ENCODE data around the gene CFAP20DC. TPM values are rescaled to one million over a fixed set of nuclear protein-coding genes. Genes with fewer than 3 reads are reported as not detected.
A peak's percentile ranks its signal among the peaks of the same experiment; 100 is the strongest.
"Not testable (repeated sequence)": the region's sequence is repeated elsewhere in the genome, so short reads cannot be mapped to it uniquely, and the experiment has no call there.

The CFAP20DC gene
- total RNA-seq, 2 donors from 2014 or later = 1.8 to 6.2 TPM

DNA sequence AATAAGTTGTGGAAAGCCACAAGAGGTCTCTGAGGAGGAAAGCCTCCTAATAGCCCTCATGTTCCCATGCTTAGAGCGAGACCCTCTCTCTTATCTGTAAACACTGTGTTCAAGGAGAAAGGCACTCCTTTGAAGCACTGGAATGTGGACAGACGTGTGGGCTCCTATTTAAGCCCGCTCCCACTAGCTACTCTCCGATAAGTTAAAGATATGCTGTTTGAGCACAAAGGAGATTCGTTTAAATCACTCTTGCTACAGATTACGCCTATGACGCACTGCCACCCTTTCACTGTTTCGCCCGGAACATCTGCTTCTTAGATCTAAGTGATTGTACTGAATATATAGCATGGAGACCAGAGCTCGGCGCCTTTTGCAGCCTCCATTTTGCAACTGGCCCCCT, 325.5 kb downstream of the CFAP20DC start:
- Mint-ChIP-seq H3K27ac (no peak overlapping the region), H3K4me3 (no peak overlapping the region), H3K36me3 (ENCODE audit: low read depth) (no peaks in the 10 kb centered on the region), H3K4me1 (no peaks in the 10 kb centered on the region), H3K9me3 (no peaks in the 10 kb centered on the region), H3K27me3 (peaks cover 7% of the 10 kb centered on the region)
- no peak for ATAC-seq (replicated peaks)

- H3K27ac Mint-ChIP-seq = no peak overlapping the region
- no peaks in the 10 kb centered on the region for H3K36me3 Mint-ChIP-seq (ENCODE audit: low read depth)
- no peaks in the 10 kb centered on the region for H3K4me1 Mint-ChIP-seq
- peaks cover 7% of the 10 kb centered on the region for H3K27me3 Mint-ChIP-seq
- H3K4me3 Mint-ChIP-seq = no peak overlapping the region
- no peak for ATAC-seq (replicated peaks)
- H3K9me3 Mint-ChIP-seq = no peaks in the 10 kb centered on the region
Measured at GRCh38 chr3:58723173-58723572, 326.7 kb downstream of the CFAP20DC start.

DNA sequence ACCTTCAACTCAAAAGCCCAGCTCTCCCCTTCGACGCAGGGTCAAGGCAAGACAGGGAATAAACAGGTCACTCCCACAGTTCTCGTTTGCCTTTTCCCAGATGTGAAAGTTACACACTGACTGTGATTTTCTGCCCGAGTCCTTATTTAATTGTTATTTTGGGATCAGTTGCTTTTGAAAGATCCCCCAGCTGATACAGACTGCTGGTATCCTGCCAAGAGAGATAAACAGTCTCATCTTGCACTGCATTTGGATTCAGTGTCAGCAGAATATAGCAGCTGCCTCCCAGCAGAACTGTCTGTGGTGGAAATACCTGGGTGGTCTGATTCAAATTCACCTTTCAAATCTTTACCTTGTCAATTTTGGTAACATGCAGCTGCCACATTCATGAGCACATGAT, 327.3 kb downstream of the CFAP20DC start:
- H3K4me3 Mint-ChIP-seq = no peak overlapping the region
- H3K9me3 Mint-ChIP-seq = no peaks in the 10 kb centered on the region
- peaks cover 7% of the 10 kb centered on the region for H3K27me3 Mint-ChIP-seq
- H3K4me1 Mint-ChIP-seq = no peaks in the 10 kb centered on the region
- no peak overlapping the region for H3K27ac Mint-ChIP-seq
- H3K36me3 Mint-ChIP-seq (ENCODE audit: low read depth) = no peaks in the 10 kb centered on the region
- ATAC-seq (replicated peaks) = no peak

- no peak overlapping the region for H3K27ac Mint-ChIP-seq
- no peaks in the 10 kb centered on the region for H3K36me3 Mint-ChIP-seq (ENCODE audit: low read depth)
- H3K9me3 Mint-ChIP-seq = no peaks in the 10 kb centered on the region
- no peak for ATAC-seq (replicated peaks)
- no peak overlapping the region for H3K4me3 Mint-ChIP-seq
- H3K4me1 Mint-ChIP-seq = no peaks in the 10 kb centered on the region
- peaks cover 10% of the 10 kb centered on the region for H3K27me3 Mint-ChIP-seq
Measured at GRCh38 chr3:58720526-58720925, 329.3 kb downstream of the CFAP20DC start.

DNA sequence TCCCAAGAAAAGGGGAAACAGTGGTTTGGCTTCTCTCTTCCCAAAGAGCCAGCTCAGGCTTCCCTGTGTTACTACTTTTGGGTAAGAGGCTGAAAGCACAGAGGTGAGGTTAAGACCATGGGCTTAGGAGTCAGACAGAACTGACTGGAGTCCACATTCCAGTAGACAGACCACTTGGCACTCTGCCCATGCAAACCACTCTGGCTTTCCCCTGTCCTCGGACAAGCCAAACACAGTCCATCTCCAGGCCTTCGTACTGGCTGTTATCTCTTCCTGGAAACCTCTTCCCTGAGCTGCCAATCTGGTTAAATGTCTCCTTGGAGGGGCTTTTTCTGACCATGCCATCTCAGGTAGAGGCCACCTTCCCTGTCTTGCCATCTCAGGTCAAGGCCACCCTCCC, 330.1 kb downstream of the CFAP20DC start:
- Mint-ChIP-seq H3K36me3 (ENCODE audit: low read depth) (no peaks in the 10 kb centered on the region), H3K27ac (no peak overlapping the region), H3K4me3 (no peak overlapping the region), H3K9me3 (no peaks in the 10 kb centered on the region), H3K4me1 (no peaks in the 10 kb centered on the region), H3K27me3 (peaks cover 10% of the 10 kb centered on the region)
- no peak for ATAC-seq (replicated peaks)

GRCh38 chr3:58713715-58714401, 336.0 kb downstream of the CFAP20DC start:
- peaks cover 3% of the 10 kb centered on the region for H3K27me3 Mint-ChIP-seq

GRCh38 chr3:58711871-58712270, 338.0 kb downstream of the CFAP20DC start:
- H3K27ac Mint-ChIP-seq = no peak overlapping the region
- ATAC-seq (replicated peaks) = no peak
- H3K27me3 Mint-ChIP-seq = no peaks in the 10 kb centered on the region
- no peak overlapping the region for H3K4me3 Mint-ChIP-seq
- no peaks in the 10 kb centered on the region for H3K4me1 Mint-ChIP-seq
- no peaks in the 10 kb centered on the region for H3K9me3 Mint-ChIP-seq
- H3K36me3 Mint-ChIP-seq (ENCODE audit: low read depth) = no peaks in the 10 kb centered on the region

More at GRCh38 chr3:58713715-58714401, 336.0 kb downstream of the CFAP20DC start:
- H3K9me3 Mint-ChIP-seq = no peaks in the 10 kb centered on the region
- no peaks in the 10 kb centered on the region for H3K4me1 Mint-ChIP-seq
- H3K4me3 Mint-ChIP-seq = no peak overlapping the region
- H3K36me3 Mint-ChIP-seq (ENCODE audit: low read depth) = no peaks in the 10 kb centered on the region
- no peak for ATAC-seq (replicated peaks)
- no peak overlapping the region for H3K27ac Mint-ChIP-seq

DNA sequence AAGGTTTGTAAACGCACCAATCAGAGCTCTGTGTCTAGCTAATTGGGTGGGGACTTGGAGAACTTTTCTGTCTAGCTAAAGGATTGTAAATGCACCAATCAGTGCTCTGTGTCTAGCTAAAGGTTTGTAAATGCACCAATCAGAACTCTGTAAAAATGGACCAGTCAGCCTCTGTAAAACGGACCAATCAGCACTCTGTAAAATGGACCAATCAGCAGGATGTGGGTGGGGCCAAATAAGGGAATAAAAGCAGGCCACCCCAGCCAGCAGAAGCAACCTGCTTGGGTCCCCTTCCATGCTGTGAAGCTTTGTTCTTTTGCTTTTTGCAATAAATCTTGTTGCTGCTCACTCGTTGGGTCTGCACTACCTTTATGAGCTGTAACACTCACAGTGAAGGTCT, 340.8 kb downstream of the CFAP20DC start:
- not testable (repeated sequence) for H3K27ac Mint-ChIP-seq; H3K36me3 Mint-ChIP-seq (ENCODE audit: low read depth); H3K4me3 Mint-ChIP-seq; H3K27me3 Mint-ChIP-seq; ATAC-seq (replicated peaks); H3K9me3 Mint-ChIP-seq; H3K4me1 Mint-ChIP-seq

DNA sequence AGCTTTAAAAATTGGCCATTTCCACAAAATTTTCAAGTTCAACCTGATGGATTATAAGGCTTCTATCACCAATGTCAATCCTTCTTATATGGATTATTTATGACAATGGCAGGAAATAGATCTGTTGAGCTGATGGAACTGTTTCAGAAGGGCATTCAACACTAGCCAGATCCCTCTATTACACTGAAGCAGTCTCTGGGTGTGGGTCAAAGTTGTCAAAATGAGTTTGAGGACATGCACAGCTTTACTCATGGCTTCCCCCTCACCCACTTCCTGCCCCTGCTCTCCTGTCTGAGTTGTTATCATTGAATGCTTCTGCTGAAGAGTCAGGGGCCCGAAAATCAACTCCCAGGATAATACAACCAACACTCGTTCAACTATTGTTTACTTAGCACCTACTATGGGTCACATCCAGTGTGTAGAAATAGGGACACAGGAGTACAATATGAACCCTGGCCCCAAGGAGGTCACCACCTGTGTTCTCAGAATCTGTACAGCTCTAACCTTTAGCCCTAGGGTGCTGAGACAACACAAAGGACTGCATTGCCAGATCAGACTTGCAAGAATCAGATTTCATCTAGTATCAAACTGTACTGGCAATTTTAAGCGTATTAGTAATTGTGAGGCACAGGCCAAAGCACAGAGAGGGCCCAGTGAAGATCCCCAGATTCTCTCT, 341.6 kb downstream of the CFAP20DC start:
- no peaks in the 10 kb centered on the region for H3K27me3 Mint-ChIP-seq
- no peaks in the 10 kb centered on the region for H3K4me1 Mint-ChIP-seq
- no peak overlapping the region for H3K4me3 Mint-ChIP-seq
- ATAC-seq (replicated peaks) = no peak
- H3K36me3 Mint-ChIP-seq (ENCODE audit: low read depth) = no peaks in the 10 kb centered on the region
- H3K9me3 Mint-ChIP-seq = no peaks in the 10 kb centered on the region
- no peak overlapping the region for H3K27ac Mint-ChIP-seq

DNA sequence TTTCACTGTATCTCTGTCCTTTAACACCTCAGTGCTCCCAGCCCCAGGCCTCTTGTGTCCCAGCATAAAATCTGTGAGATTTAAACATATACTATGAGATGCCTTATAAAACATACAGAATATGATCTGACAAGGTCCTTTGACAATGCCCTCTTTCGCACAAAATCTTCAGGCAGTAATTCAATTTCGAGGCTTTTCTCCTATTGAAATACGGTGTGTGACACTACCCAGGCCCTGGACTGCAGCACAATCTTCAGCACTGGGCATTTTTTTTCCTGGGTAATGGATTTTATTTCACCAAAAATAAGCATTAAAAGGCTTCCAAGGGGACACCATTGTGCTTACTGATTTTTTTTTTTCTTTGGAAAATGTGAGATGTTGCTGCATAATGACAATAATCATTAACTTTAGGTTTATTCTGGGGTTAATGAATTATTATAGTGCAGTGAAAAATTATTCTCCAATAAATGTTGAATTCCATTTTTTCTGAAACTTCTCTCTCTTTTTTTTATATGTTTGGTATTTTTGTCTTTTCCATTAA, 342.4 kb downstream of the CFAP20DC start:
- no peaks in the 10 kb centered on the region for H3K27me3 Mint-ChIP-seq
- no peaks in the 10 kb centered on the region for H3K36me3 Mint-ChIP-seq (ENCODE audit: low read depth)
- no peak overlapping the region for H3K27ac Mint-ChIP-seq
- ATAC-seq (replicated peaks) = no peak
- no peak overlapping the region for H3K4me3 Mint-ChIP-seq
- H3K9me3 Mint-ChIP-seq = no peaks in the 10 kb centered on the region
- no peaks in the 10 kb centered on the region for H3K4me1 Mint-ChIP-seq

- H3K9me3 Mint-ChIP-seq = no peaks in the 10 kb centered on the region
- no peaks in the 10 kb centered on the region for H3K36me3 Mint-ChIP-seq (ENCODE audit: low read depth)
- H3K27ac Mint-ChIP-seq = no peak overlapping the region
- H3K27me3 Mint-ChIP-seq = no peaks in the 10 kb centered on the region
- no peak for ATAC-seq (replicated peaks)
- no peak overlapping the region for H3K4me3 Mint-ChIP-seq
- no peaks in the 10 kb centered on the region for H3K4me1 Mint-ChIP-seq
Measured at GRCh38 chr3:58706395-58707167, 343.2 kb downstream of the CFAP20DC start.

- Mint-ChIP-seq H3K4me1 (no peaks in the 10 kb centered on the region), H3K4me3 (no peak overlapping the region), H3K9me3 (no peaks in the 10 kb centered on the region), H3K36me3 (ENCODE audit: low read depth) (no peaks in the 10 kb centered on the region), H3K27ac (no peak overlapping the region), H3K27me3 (no peaks in the 10 kb centered on the region)
- no peak for ATAC-seq (replicated peaks)
Measured at GRCh38 chr3:58704745-58705144, 345.1 kb downstream of the CFAP20DC start.

- H3K9me3 Mint-ChIP-seq; H3K4me3 Mint-ChIP-seq; H3K27me3 Mint-ChIP-seq; H3K27ac Mint-ChIP-seq; H3K36me3 Mint-ChIP-seq (ENCODE audit: low read depth); ATAC-seq (replicated peaks); H3K4me1 Mint-ChIP-seq: not testable (repeated sequence)
Measured at GRCh38 chr3:58704304-58704703, 345.5 kb downstream of the CFAP20DC start.

DNA sequence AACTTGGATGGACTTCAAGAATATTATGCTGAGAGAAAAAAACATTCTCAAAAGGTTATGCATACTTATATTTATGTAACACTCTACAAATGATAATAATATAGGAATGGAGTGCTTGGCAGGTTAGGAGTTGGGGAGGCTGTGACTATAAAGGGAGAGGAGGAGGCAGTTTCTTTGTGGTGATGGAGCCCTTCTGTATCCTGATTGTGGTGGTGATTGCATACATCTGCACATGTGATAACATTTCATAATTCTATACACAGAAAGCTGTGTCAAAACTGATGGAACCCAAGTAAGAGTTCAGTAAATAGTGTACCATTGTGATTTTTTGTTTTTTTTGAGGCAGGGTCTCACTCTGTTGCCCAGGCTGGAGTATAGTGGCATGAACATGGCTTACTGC, 351.6 kb downstream of the CFAP20DC start:
- Mint-ChIP-seq H3K4me1 (no peaks in the 10 kb centered on the region), H3K27ac (no peak overlapping the region), H3K9me3 (no peaks in the 10 kb centered on the region), H3K36me3 (ENCODE audit: low read depth) (no peaks in the 10 kb centered on the region), H3K27me3 (peaks cover 5% of the 10 kb centered on the region), H3K4me3 (no peak overlapping the region)
- no peak for ATAC-seq (replicated peaks)

GRCh38 chr3:58697561-58697960, 352.3 kb downstream of the CFAP20DC start:
- peaks cover 5% of the 10 kb centered on the region for H3K27me3 Mint-ChIP-seq
- ATAC-seq (replicated peaks) = peak; percentile 47
- no peak overlapping the region for H3K4me3 Mint-ChIP-seq
- no peaks in the 10 kb centered on the region for H3K4me1 Mint-ChIP-seq
- no peaks in the 10 kb centered on the region for H3K36me3 Mint-ChIP-seq (ENCODE audit: low read depth)
- H3K9me3 Mint-ChIP-seq = no peaks in the 10 kb centered on the region
- no peak overlapping the region for H3K27ac Mint-ChIP-seq

Data from activated T-helper 17 cell treated with anti-CD3 and anti-CD28 coated beads, Interleukin-2, amount 50 U/mL, for 72 hours (primary cell).